AML-193 (cell line): ENCODE data around the gene GNAO1.

Source experiments
- DNase-seq, 2 experiments: peaks; one replicate each; lab custom pipeline; 2025; lab: John Stamatoyannopoulos, UW

GNAO1 gene

DNA sequence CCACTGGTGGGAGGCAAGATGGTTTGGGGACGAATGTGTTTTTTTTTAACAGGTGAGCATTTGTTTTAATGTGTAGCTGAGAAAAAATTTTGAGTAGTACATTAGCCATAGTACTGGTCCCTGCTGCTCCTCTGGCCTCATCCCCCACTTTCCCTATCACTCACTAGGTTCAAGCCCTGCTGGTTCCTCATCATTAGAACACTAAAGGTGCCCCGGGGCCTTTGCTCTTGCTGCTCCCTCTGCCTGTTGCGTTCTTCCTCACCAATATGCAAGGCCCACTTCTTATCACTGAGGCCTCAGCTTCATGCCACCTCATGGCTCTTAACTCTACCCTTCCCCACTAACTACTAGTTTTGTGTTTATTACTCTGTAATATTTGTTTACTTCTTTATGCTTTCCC, 74.5 kb downstream of the GNAO1 start:
- no peak for DNase-seq

- DNase-seq = no peak
Observed at GRCh38 chr16:56266641-56267607, 75.6 kb downstream of the GNAO1 start.

DNA sequence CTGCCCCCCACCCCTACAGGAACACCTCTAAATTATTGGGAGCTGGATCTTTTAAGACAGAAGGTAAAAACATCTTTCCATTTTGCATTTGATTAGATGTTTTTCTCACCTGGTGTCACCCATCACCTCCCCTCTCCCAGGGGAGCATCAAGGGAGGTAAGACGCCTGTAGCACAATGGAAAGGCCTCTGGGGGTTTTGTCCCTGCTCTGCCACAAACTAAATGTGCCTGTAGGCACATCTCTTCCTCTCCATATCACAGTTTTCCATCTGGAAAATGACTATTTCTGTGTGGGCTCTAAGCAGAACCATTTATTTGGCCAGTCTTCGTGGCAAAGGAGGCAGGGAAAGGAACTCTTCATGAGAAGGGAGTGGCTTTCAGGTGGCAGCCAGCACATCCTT, 76.6 kb downstream of the GNAO1 start:
- no peak for DNase-seq

GRCh38 chr16:56268799-56269198, 77.5 kb downstream of the GNAO1 start:
- DNase-seq = no peak

DNA sequence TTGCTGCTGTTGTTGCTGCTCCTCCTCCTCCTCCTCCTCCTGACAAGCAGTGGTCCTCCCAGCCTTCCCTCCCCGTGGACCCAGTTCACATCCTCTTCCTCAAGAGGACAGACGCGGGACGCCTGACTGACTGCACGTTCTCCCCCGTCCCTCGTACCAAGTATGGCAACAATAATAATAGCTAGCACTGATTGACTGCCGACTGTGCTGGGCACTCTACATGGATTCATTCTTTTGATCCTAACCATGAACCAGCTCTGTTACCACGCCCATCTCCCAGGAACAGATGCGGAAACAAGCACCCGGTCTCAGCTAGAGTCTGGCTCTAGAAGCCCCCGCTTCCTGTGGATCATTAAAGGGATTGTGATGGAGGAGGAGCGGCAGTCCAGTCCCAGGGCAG, 78.0 kb downstream of the GNAO1 start:
- DNase-seq = no peak

DNA sequence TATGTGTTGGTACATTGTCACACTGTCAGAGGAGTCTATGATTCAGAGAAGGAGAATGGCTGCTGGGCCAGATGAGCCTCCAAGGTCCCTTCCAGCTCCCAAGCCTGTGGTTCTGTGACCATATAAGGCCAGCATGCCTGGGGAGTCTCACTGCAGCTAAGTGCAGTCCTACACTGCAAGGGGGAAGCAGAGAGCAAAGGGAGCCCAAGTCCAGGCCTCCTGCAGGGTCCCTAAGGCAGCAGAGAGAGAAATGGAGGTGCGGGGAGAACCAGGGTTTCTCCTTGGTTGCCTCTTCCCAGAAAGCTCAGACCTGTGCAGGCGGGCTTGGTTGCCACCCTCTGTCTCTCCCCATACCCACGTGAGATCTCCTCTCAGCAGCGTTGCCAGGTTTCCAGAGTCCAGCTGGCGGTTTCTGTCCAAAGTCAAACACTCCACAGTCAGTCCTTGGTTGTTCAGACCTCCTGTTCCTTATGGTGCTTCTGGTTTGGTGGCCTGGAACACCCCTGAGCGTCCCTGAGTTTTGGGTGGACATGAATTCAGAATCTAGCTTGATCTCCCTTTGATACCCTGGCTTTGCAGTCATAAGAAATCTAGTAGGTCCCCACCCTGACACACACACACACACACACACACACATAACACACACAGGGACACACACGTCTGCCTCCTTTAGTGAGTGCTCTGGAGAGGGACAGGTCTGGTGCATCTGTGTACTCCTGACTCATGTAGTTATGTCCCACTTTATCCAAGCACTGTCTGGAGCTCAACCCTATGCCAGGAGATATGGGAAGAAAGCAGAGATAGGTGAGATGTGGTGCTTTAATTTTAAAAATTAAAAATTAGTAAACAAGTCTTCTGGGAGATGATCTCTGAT, 78.8 kb downstream of the GNAO1 start:
- DNase-seq = no peak

GRCh38 chr16:56270828-56271227, 79.5 kb downstream of the GNAO1 start:
- DNase-seq = no peak

DNA sequence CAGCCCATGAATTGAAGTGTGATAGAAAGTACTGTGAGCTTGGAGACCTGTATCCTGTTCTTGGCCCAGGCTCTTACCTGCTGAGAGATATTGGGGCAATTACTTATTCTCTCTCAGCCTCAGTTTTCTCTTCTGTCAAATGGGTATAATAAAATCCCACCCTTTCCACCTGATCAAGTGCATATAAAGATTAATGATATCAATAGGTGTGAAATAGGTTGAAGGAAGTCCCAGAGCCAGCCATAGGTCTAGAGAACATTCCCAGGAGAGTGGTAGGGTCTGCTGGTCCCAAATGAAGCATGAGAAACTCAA, 81.2 kb downstream of the GNAO1 start:
- no peak for DNase-seq

- no peak for DNase-seq
Observed at GRCh38 chr16:56273615-56274014, 82.3 kb downstream of the GNAO1 start.

- DNase-seq = no peak
Observed at GRCh38 chr16:56274369-56274768, 83.1 kb downstream of the GNAO1 start.

- DNase-seq = no peak
Observed at GRCh38 chr16:56275076-56275475, 83.8 kb downstream of the GNAO1 start.

- no peak for DNase-seq
Observed at GRCh38 chr16:56275801-56276200, 84.5 kb downstream of the GNAO1 start.

- DNase-seq = no peak
Observed at GRCh38 chr16:56277075-56277474, 85.8 kb downstream of the GNAO1 start.

DNA sequence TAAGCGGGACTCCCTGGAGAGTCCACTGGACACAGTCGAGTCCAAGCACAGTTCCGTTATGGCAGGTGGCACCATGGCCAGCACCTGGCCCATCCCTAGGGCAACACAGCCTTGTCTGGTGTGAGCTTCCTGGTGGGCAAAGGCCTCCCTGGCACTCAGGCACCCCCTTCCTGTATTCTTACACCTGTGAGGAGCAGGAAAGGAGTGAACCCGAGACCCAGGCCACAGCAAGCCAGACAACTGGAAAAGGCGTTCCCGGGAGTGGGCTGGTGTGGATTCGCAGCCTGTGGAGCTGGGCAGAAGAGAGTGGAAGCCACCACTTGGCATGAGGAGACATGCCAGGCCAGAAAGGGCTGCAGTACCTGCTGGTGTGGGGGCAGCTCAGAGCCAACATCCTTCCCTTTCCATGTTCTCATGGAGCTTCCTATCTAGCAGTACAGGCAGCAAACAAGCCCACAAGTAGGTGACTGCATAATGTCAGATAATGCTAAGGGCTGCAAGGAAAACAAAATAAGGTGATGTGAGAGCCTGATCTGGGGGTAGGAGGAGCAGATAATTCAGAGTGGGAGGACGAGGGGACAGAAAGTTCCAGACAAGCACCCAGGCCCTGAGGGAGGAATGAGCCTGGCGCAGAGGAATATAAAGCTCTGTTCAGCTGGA, 87.0 kb downstream of the GNAO1 start:
- DNase-seq = no peak

- no peak for DNase-seq
Observed at GRCh38 chr16:56279132-56279531, 87.8 kb downstream of the GNAO1 start.

GRCh38 chr16:56279914-56280313, 88.6 kb downstream of the GNAO1 start:
- no peak for DNase-seq

DNA sequence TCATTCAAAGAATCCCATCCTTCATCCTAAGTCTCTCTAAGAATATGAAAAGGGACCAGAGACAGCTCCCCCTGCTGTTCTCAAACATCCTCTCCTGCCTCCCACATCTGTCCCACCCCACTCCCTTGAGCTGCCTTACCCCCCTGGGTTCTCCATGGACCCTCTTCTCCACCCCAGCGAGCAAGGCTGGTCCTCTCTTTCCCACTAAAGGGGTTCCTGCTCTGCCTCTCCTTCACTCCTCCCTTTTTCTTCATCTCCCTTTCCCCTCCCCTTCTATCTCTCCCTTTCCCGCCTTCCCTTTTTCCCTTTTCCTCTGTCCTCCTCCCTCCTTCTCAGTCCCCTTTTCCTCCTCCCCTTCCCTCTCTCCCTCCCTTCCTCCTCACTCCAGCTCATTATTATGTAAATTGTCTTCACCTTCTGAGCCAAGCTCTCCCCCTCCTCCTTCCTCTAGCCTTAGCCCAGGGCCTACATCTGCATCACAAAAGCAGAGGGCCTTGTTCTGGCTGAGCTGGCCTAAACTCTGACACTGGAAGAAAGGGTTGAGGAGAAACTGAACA, 90.0 kb downstream of the GNAO1 start:
- peak in 1 of 2 experiments; percentile 2 for DNase-seq

- DNase-seq = no peak
Observed at GRCh38 chr16:56282451-56282850, 91.2 kb downstream of the GNAO1 start.

- no peak for DNase-seq
Observed at GRCh38 chr16:56284521-56284920, 93.2 kb downstream of the GNAO1 start.

GRCh38 chr16:56286809-56287208, 95.5 kb downstream of the GNAO1 start:
- no peak for DNase-seq

DNA sequence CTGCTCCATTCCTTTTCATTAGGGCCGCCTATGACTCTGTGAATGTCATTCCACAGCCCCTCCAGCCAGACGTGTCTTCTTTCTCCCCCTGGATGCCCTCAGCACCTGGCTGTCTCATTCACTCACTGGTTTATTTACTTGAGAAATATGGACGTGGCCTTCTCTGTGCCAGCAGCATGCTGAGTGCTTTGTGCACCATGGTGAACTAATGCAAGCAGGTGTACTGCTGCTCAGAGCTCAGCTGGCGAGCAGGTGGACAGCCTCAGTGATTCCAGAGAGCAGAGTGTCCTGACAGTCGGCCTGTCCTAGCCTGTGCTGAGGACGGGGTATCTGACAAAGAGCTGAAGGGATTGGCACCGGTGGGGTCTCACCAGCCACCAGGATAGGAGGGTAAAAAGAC, 96.7 kb downstream of the GNAO1 start:
- no peak for DNase-seq

DNA sequence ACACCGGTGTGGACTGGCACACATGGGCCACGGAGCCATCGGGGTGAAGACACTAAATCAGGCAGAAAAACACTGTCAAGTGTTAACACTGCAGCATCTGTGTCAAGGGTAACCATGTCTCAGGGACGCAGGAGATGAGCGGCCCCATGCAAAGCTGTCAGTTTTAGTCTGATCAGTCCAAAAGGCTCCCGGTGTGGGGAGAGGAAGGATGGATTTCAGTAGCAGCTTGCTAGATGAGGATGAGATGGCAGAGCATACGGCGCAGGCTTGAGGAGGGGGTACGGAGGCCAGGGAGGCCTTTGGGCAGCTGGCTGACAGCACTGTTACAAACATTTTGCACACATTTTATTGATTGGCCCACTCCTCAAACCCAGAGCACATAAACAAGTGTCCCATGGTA, 98.1 kb downstream of the GNAO1 start:
- no peak for DNase-seq
